Dendritic cell treated with granulocyte-macrophage colony-stimulating factor and Interleukin-4, amounts not matched to agents 40 ng/mL and 50 ng/mL, for 4 days (primary cell): ENCODE measurements around the gene CPNE6.
A peak's percentile ranks its signal among the peaks of the same experiment; 100 is the strongest.
"Not testable (repeated sequence)": the region's sequence is repeated elsewhere in the genome, so short reads cannot be mapped to it uniquely, and the experiment has no call there.

Experiments used
- H3K27ac Mint-ChIP-seq: one replicate; pipeline ENCODE4 v1.8.0; 2022; ENCODE audit warnings: mild to moderate bottlenecking, mixed read lengths
- H3K27me3 Mint-ChIP-seq: one replicate; pipeline ENCODE4 v1.8.0; 2022; ENCODE audit warnings: mild to moderate bottlenecking, mixed read lengths
- H3K36me3 Mint-ChIP-seq: one replicate; pipeline ENCODE4 v1.8.0; 2022; ENCODE audit warnings: low read depth, mixed read lengths
- H3K4me1 Mint-ChIP-seq: one replicate; pipeline ENCODE4 v1.8.0; 2022; ENCODE audit warnings: low read depth, mixed read lengths
- H3K4me3 Mint-ChIP-seq: one replicate; pipeline ENCODE4 v1.8.0; 2022; ENCODE audit warnings: mild to moderate bottlenecking, moderate library complexity, mixed read lengths
- H3K9me3 Mint-ChIP-seq: one replicate; pipeline ENCODE4 v1.8.0; 2022; ENCODE audit warnings: mixed read lengths
- intact Hi-C: fragments of 100-400 bp; cut with micrococcal nuclease; formaldehyde crosslinking; loops from one replicate; pipeline ENCODE4 v1.15.0; 2022

Gene CPNE6

DNA sequence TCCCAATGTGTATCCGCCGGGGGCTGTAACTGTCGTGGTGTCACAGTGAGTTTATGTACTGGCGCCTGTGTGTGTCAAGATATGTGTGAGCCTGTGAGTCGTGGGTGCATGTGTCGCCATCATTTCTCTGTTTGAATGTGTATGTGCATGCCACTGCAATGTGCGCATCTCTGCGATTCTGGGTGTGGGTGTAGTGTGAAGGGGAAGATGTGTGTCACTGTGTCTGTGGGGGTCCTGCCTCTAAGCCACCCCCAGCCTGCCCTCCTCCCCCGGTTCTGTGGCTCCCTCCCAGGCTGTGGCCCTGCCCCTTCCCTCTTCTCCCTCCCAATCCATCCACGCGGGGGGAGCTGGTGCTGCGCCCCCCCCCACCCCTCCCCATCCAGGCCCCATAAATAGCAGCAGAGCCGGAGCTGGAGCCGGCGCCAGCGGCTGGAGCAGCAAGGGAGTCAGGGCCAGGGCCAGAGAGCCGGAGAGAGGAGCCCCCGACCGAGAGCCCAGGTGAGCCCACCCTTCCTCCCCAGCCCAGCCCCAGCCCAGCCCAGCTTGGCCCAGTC lies at the start of gene CPNE6:
Gene CPNE6 (plus strand): TSS at position 419 of the 554 bp plus-strand sequence. CDS start 1,375 bp downstream, outside the sequence.
- H3K27ac Mint-ChIP-seq, result no peak within 1 kb of the TSS
- intact Hi-C loops, result no loop called here
- H3K27me3 Mint-ChIP-seq, result peaks cover 45% of the 10 kb centered on the region
- H3K4me3 Mint-ChIP-seq, result no peak within 1 kb of the TSS
- peaks cover 24% of the 10 kb centered on the region for H3K4me1 Mint-ChIP-seq
- no peaks in the 10 kb centered on the region for H3K36me3 Mint-ChIP-seq
- no peaks in the 10 kb centered on the region for H3K9me3 Mint-ChIP-seq

DNA sequence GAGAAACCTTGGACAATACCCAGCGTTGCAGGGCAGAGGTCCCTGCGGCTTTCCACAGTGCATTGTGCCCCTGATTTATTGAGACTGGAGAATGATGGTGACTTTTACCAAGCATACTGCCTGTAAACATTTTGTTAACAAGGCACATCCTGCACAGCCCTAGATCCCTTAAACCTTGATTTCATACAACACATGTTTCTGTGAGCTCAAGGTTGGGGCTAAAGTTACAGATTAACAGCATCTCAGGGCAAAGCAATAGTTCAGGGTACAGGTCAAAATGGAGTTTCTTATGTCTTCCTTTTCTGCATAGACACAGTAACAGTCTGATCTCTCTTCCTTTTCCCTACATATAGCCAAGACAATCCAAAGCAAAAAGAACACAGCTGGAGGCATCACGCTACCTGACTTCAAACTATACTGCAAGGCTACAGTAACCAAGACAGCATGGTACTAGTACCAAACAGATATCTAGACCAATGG lies 46.4 kb upstream of the CPNE6 start:
- H3K27me3 Mint-ChIP-seq, intact Hi-C loops, H3K27ac Mint-ChIP-seq, H3K4me3 Mint-ChIP-seq, H3K36me3 Mint-ChIP-seq, H3K9me3 Mint-ChIP-seq: not testable (repeated sequence)
- peaks cover 27% of the 10 kb centered on the region for H3K4me1 Mint-ChIP-seq

DNA sequence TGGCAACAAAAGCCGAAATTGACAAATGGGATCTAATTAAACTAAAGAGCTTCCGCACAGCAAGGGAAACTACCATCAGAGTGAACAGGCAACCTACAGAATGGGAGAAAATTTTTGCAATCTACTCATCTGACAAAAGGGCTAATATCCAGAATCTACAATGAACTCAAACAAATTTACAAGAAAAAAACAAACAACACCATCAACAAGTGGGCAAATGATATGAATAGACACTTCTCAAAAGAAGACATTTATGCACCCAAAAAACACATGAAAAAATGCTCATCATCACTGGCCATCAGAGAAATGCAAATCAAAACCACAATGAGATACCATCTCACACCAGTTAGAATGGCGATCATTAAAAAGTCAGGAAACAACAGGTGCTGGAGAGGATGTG lies 41.7 kb upstream of the CPNE6 start:
- intact Hi-C loops, H3K4me3 Mint-ChIP-seq, H3K9me3 Mint-ChIP-seq, H3K27ac Mint-ChIP-seq, H3K27me3 Mint-ChIP-seq, H3K36me3 Mint-ChIP-seq: not testable (repeated sequence)
- peaks cover 34% of the 10 kb centered on the region for H3K4me1 Mint-ChIP-seq

DNA sequence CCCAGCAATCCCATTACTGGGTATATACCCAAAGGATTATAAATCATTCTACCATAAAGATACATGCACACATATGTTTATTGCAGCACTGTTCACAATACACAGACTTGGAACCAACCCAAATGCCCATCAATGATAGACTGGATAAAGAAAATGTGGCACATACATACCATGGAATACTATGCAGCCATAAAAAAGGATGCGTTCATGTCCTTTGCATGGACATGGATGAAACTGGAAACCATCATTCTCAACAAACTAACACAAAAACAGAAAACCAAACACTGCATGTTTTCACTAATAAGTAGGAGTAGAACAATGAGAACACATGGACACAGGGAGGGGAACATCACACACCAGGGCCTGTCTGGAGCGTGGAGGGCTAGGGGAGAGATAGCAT lies 40.0 kb upstream of the CPNE6 start:
- H3K27ac Mint-ChIP-seq, H3K36me3 Mint-ChIP-seq, H3K27me3 Mint-ChIP-seq, H3K9me3 Mint-ChIP-seq, H3K4me3 Mint-ChIP-seq, intact Hi-C loops: not testable (repeated sequence)
- peaks cover 45% of the 10 kb centered on the region for H3K4me1 Mint-ChIP-seq

DNA sequence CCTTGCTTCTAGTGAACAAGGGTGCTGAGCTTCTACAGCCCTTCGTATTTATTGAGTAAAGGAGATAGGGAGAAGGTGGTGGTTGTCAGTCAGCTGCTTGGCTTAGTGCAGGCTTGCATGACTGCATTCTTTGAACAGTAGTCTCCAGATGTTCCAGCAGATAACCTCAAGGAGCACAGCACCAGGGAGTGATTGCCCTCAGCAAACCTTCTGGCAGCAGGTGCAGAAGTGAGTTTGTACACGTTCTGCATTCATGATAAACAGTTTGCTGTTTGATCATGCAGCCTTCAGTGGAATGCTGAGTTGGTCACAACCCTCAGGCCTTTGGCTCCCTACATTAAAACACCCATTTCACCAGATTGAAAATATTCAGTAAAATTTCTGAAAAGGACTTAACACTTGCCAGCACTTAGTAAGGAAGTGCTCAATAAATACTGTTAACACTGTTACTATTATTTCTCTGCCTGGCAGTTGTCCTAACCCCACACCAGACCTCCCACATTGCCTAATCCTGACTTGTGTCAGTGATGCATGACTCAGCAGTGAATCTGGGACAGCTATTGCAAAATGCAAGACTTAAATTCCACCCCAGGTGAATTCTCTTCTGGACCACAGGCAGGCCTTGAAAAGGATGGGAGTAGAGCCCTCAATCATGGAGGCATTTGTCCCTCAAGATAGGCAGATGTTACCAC lies 38.5 kb upstream of the CPNE6 start:
- H3K4me1 Mint-ChIP-seq, result peaks cover 51% of the 10 kb centered on the region
- H3K27me3 Mint-ChIP-seq, result no peaks in the 10 kb centered on the region
- H3K4me3 Mint-ChIP-seq, result no peak overlapping the region
- intact Hi-C loops, result no loop called here
- peak overlapping the region; percentile 1 for H3K27ac Mint-ChIP-seq
- peaks cover 5% of the 10 kb centered on the region for H3K9me3 Mint-ChIP-seq
- H3K36me3 Mint-ChIP-seq, result peaks cover 12% of the 10 kb centered on the region

DNA sequence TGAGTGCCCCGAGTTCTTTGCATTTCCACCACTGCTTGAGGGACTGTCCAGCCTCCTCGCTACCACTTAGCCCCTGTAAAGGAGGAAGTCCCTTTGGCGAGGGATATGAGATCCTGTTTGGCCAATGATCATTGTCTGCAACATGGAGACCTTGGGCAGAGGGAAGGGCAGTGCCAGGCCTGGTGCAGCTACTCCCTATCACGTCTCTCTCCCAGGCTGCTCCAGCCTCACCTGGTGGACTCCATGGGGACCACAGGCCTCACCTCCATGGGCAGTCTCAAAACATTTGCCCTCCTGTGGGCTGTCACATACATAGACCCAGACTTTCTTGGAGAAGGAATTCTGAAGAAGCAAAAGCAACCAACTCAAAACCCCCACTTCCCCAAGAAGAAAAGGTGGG lies 35.6 kb upstream of the CPNE6 start:
- H3K4me1 Mint-ChIP-seq, result peaks cover 65% of the 10 kb centered on the region
- H3K27ac Mint-ChIP-seq, result peak overlapping the region; percentile 97
- peaks cover 12% of the 10 kb centered on the region for H3K36me3 Mint-ChIP-seq
- intact Hi-C loops, result loop anchor here (1.0 to 5.0 kb wide), 2 partner anchors 21 to 48 kb away; partner anchors contain the start of gene DHRS4L2
- peak overlapping the region; percentile 90 for H3K4me3 Mint-ChIP-seq
- H3K27me3 Mint-ChIP-seq, H3K9me3 Mint-ChIP-seq: not testable (repeated sequence)

DNA sequence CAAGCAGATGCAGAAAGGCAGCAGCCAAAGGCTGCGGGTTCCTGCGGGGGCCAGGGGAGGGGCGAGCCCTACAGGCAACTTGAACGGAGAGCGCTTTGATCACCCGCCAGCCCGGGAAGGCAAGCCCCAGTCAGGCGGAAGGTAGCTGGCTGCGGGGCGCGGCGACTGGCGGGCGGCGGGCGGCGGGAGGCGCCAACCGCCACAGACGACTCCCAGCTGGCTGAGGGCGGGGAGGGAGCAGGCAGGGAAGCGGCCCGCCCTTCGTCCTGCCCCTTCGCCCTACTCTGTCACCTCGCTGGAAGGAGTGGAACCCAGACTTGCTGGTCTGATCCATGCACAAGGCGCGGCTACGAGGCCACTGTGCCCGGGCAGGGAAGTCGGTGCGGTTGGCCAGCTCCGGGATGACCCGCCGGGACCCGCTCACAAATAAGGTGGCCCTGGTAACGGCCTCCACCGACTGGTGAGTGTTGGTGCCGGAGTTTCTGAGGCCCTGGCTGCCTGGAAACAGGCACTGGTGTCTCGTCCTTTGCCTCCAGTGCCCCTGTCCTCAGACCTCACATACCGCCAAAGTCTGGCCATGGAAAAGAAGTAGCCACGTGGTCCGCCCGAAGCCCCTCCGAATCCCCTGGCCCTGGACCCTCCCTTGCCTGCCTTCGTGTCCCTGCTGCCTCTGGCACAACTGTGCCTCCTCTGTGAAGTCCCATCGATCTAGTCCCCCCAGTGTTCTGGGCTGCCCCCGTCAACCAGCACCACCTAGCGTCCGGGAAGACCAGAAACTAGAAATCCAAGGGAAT lies 35.0 kb upstream of the CPNE6 start:
- Mint-ChIP-seq H3K9me3 (peaks cover 2% of the 10 kb centered on the region), H3K27me3 (no peaks in the 10 kb centered on the region), H3K27ac (peak overlapping the region; percentile 97), H3K36me3 (peaks cover 10% of the 10 kb centered on the region), H3K4me3 (peak overlapping the region; percentile 90), H3K4me1 (peaks cover 65% of the 10 kb centered on the region)
- intact Hi-C loops, result loop anchor here (1.0 to 5.0 kb wide), 2 partner anchors 22 to 49 kb away; partner anchors contain the start of gene DHRS4L2

DNA sequence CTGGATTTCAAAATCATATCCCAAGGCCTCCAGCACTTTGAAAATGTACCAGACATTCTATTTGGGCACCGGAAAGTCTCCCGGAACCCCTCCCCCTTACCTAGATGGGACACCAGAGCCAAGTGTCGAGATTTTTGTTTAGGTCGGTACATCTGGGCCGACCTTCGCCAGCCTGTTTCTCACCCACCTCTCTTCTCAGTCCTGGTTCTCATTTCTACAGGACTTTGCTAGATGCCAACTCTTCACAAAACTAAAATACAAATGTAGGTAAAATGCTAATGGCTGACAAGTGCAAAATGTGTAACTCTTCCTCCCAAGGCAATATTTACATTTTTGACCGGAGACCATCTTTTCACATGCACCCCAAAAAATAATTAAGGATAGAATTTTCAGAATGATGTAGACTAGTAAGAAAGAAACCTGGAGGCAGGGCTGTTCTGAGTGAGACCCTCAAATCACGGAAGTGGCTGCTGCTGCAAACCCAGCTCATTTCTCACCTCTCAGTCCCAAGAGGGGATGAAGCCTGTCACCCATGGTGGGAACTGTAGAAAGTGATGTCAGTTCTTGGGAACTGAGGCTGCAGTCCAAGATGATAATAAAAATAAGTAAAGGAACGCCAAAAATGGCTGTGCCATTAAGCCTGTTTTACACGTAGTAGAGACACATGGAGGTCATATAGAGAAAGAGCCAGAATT lies 34.3 kb upstream of the CPNE6 start:
- H3K4me3 Mint-ChIP-seq, result peak overlapping the region; percentile 90
- H3K4me1 Mint-ChIP-seq, result peaks cover 65% of the 10 kb centered on the region
- not testable (repeated sequence) for H3K36me3 Mint-ChIP-seq, H3K9me3 Mint-ChIP-seq, H3K27me3 Mint-ChIP-seq
- intact Hi-C loops, result loop anchor here (1.0 to 5.0 kb wide), 2 partner anchors 23 to 50 kb away; partner anchors contain the start of gene DHRS4L2
- H3K27ac Mint-ChIP-seq, result peak overlapping the region; percentile 97

DNA sequence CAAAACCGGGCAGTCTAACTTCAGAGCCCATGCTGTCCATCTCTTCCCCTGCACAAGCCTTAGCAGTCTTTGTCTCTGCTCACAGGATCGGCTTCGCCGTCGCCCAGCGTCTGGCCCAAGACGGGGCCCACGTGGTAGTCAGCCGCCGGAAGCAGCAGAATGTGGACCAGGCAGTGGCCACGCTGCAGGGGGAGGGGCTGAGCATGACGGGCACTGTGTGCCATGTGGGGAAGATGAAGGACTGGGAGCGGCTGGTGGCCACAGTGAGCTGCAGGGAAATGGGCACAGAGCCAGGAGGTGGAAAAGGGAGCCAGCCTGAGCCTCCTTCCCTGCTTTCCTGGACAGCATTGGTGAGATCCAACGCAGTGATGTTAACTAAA lies 33.7 kb upstream of the CPNE6 start:
- Mint-ChIP-seq H3K4me3 (no peak overlapping the region), H3K4me1 (peaks cover 60% of the 10 kb centered on the region), H3K27me3 (no peaks in the 10 kb centered on the region), H3K27ac (no peak overlapping the region), H3K9me3 (no peaks in the 10 kb centered on the region), H3K36me3 (peaks cover 6% of the 10 kb centered on the region)
- intact Hi-C loops, result loop anchor here (5.0 kb wide), 1 partner anchor 50 kb away; the partner anchor contains the start of gene DHRS4L2

DNA sequence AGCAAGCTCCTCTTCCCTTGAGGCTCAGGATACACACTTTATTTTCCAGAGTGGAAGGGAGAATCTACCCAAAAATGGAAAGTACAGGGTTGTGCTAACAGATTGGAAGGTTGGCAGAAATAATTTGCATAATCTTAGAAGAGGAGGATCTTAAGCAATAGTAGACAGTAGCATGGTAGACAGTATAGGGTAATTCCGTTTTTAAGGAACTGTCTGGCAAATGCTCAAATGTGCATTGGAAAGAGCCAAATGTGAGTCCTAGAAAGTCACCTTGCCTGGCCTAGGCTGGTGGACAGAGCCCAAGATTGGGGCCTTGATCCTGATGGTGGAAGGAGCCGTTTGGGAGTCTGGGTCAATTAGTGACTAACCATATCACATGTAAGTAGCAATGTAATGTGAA lies 32.7 kb upstream of the CPNE6 start:
- H3K27me3 Mint-ChIP-seq, result no peaks in the 10 kb centered on the region
- H3K27ac Mint-ChIP-seq, result peak overlapping the region; percentile 56
- H3K4me1 Mint-ChIP-seq, result peaks cover 49% of the 10 kb centered on the region
- intact Hi-C loops, result loop anchor here (5.0 kb wide), 1 partner anchor 51 kb away; the partner anchor contains the start of gene DHRS4L2
- H3K4me3 Mint-ChIP-seq, result no peak overlapping the region
- H3K36me3 Mint-ChIP-seq, result peaks cover 6% of the 10 kb centered on the region
- no peaks in the 10 kb centered on the region for H3K9me3 Mint-ChIP-seq

DNA sequence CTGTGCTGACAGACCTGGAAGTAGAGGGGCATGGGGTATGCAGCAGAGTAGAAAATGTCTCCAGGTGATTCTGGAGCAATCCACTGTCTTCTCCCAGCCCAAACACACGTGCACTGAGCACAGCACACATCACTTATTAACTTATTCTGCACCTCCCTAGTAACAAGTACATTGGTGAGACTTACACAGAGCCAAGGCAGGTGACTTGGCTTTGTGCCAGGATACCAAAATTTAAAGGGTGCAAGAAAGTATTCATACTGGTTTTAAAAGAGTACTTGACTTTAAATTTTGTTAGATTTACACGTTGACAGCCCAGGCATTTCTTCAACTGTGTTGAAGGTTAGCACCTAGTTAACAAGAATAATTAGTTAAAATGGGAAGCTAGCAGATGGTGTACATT lies 30.7 kb upstream of the CPNE6 start:
- no peaks in the 10 kb centered on the region for H3K27me3 Mint-ChIP-seq
- H3K36me3 Mint-ChIP-seq, result peaks cover 6% of the 10 kb centered on the region
- peaks cover 37% of the 10 kb centered on the region for H3K4me1 Mint-ChIP-seq
- no peaks in the 10 kb centered on the region for H3K9me3 Mint-ChIP-seq
- intact Hi-C loops, result no loop called here
- no peak overlapping the region for H3K4me3 Mint-ChIP-seq
- H3K27ac Mint-ChIP-seq, result no peak overlapping the region

DNA sequence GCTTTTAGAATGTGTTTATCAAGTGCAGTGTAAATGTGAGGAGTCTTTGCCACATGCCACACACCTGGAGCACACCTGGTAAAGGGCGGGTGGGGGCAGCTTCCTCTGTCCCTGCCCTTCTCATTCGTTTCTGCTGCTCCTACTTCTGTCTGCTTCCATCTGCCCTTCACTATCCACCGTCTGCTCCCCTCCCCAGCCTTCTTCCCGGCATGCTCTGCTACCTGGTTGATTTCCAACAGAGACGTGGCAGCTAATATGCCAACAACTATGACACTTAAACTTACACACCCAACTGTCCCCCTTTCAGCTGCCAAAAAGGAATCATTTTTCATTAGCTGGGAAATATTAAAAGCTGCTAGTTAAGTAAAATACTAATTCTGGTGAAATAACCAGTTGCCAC lies 28.6 kb upstream of the CPNE6 start:
- H3K4me1 Mint-ChIP-seq, result peaks cover 20% of the 10 kb centered on the region
- H3K27ac Mint-ChIP-seq, result no peak overlapping the region
- no peak overlapping the region for H3K4me3 Mint-ChIP-seq
- no peaks in the 10 kb centered on the region for H3K9me3 Mint-ChIP-seq
- H3K27me3 Mint-ChIP-seq, result no peaks in the 10 kb centered on the region
- no peaks in the 10 kb centered on the region for H3K36me3 Mint-ChIP-seq
- intact Hi-C loops, result no loop called here

DNA sequence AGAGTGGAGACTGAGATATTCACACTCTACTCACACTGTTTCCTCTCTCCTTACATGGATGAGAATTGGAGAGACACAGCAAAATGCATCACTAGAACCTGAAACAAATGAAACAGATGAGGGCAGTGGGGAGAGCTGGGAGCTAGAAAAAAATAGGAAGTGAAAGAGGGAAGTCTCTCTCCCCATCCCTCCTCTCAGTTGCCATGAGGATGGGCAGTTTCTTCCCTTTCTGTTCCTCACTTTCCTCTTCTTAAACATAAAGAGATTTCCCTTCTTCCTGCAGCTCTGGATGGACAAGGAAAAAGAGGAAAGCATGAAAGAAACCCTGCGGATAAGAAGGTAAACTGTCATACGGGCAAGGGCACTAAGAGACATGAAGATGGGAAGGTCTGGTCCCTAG lies 22.4 kb upstream of the CPNE6 start:
- H3K36me3 Mint-ChIP-seq, intact Hi-C loops, H3K4me3 Mint-ChIP-seq, H3K9me3 Mint-ChIP-seq: not testable (repeated sequence)
- Mint-ChIP-seq H3K4me1 (peaks cover 59% of the 10 kb centered on the region), H3K27ac (peak overlapping the region; percentile 71), H3K27me3 (peaks cover 18% of the 10 kb centered on the region)
